Amniotic stem cell (primary cell): ENCODE measurements around the gene INSIG1.

Experiments used
- DNase-seq: peaks from one replicate; lab custom pipeline; 2025; lab: John Stamatoyannopoulos, UW

Gene INSIG1

GRCh38 chr7:155349601-155350331 is 52.1 kb downstream of the INSIG1 start:
- DNase-seq, result no peak

- DNase-seq, result no peak
These were observed 53.6 kb downstream of the INSIG1 start for GRCh38 chr7:155351120-155351870.

GRCh38 chr7:155352076-155352752 is 54.5 kb downstream of the INSIG1 start:
- DNase-seq, result no peak

GRCh38 chr7:155352753-155353115 is 55.1 kb downstream of the INSIG1 start:
- DNase-seq, result no peak

- no peak for DNase-seq
These were observed 55.7 kb downstream of the INSIG1 start for GRCh38 chr7:155353256-155353897.

GRCh38 chr7:155354371-155355048 is 56.8 kb downstream of the INSIG1 start:
- no peak for DNase-seq

- no peak for DNase-seq
These were observed 57.5 kb downstream of the INSIG1 start for GRCh38 chr7:155355176-155355575.

GRCh38 chr7:155355745-155356144 is 58.1 kb downstream of the INSIG1 start:
- DNase-seq, result no peak

- DNase-seq, result no peak
These were observed 58.8 kb downstream of the INSIG1 start for GRCh38 chr7:155356323-155357105.

- no peak for DNase-seq
These were observed 59.9 kb downstream of the INSIG1 start for GRCh38 chr7:155357573-155358041.

GRCh38 chr7:155358066-155358947 is 60.6 kb downstream of the INSIG1 start:
- DNase-seq, result no peak

GRCh38 chr7:155358948-155359712 is 61.5 kb downstream of the INSIG1 start:
- DNase-seq, result no peak
